Measurements from ENCODE around the gene ERH.

DNA sequence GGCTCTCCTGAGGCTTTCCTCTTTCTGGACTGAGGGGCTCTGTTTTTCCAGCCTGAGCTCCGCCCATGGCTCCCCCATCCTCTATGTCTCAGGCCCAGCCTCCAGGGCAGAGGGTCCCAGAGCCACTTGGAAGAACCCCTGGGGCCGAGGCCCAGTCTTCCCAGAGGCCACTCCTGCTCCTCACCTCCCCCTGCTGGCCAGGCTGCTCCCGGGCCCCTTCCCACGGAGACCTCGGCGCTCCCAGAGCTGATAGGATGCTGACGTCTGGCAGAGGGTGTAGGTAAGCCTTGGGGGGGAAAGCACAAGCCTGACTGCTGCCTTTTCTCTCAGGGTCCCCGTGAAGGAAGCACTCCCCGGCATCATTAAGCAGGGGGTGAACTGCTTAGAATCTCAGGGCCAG is 51.4 kb downstream of the ERH start:
- TF ChIP-seq, protein P1, sequence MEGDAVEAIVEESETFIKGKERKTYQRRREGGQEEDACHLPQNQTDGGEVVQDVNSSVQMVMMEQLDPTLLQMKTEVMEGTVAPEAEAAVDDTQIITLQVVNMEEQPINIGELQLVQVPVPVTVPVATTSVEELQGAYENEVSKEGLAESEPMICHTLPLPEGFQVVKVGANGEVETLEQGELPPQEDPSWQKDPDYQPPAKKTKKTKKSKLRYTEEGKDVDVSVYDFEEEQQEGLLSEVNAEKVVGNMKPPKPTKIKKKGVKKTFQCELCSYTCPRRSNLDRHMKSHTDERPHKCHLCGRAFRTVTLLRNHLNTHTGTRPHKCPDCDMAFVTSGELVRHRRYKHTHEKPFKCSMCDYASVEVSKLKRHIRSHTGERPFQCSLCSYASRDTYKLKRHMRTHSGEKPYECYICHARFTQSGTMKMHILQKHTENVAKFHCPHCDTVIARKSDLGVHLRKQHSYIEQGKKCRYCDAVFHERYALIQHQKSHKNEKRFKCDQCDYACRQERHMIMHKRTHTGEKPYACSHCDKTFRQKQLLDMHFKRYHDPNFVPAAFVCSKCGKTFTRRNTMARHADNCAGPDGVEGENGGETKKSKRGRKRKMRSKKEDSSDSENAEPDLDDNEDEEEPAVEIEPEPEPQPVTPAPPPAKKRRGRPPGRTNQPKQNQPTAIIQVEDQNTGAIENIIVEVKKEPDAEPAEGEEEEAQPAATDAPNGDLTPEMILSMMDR (IDR thresholded peaks at IDR 0.05), result peak; percentile 44 to 61 (median 56)
- no peak for TF ChIP-seq POLR2A (IDR thresholded peaks at IDR 0.05)
